Tongue (tissue), 2 donors: ENCODE results near the gene AGBL1. TPM values are rescaled to one million over a fixed set of nuclear protein-coding genes. Genes with fewer than 3 reads are reported as not detected.

Source experiments
- DNase-seq: peaks from one replicate; pipeline ENCODE4 v3.0.0-alpha.2; 2015
- total RNA-seq: library from RNA; depleted of rRNA; stranded (reverse); fragments of >200 nt; gene quantifications from one replicate; pipeline ENCODE4 v1.2.3, GENCODE V29; 2014

AGBL1 gene
- total RNA-seq, 1 donor from 2014 or later: 77.9 TPM

DNA sequence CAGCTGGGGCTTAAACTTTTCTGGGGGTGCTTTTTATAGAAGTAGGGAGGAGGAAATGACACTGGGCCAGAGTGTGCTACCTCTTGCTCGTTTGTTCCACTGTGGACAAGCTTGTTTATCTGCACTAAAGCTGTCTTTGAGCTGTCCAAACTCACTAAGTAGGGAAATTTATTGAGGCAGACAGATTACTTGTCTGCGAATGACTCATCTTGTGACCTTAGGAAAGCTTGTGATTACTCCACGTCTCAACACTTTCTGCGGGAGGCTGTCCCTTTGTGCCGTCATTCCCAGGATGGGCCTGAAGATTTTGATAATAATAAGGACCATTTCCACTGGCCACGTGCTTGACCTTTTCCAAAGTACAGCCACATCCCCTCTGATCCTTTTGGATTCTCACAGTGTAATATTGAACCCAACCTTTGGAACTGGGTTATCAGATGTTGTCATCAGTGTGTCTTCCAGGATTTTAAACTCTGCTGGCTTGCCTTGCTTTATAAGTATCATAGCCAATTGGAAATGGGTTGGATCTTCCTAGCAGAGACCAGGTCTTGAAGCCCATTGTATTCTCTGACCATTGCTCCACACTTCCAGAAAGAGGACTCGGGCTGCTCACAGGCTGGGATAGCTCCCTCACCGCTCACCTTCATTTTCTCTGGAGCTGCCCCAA is 84.7 kb downstream of the AGBL1 start:
- DNase-seq: no peak

DNA sequence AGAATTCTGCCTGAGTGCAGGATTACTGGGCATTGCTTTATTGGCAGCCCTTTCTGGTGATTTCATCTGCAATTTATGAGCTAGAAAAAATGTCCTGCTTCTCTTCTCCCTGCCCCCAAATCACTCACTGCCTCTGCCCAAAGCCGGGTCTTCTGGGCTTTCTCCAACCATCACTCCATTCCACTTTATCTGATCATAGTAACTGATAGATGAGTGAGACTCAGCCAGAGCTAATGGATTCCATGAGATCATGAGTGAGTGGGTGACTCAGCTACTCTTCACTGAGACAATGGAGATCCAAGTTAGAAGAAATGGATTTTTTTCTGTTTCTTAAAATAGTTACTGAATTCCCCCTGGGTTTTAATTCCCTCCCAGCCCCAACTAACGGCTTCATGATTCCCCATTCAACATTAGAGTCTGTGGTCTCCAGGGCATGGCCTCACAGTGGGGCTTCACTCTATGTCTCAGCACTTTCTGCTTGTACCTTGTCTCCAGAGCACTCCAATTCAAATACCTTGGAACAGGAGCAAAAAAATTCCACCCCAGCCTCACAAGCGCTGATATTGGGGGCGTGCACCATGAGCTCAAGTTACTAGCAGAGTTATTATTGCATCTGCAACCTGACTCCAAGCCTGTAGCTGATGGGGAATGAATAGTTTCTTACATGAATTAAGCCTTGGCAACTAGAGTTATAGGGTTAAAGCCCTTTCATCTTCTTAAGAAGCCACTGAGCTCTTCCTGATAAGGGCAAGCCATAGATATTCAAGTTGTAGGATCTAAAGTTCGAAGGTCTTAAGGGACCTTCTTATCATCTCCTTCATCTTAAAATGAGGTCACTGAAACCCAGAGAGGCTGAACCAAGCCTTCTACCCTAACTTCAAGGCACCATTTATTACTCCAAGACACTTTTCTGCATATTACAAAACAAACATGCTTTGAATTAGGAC is 85.9 kb downstream of the AGBL1 start:
- DNase-seq: peak; percentile 49

DNA sequence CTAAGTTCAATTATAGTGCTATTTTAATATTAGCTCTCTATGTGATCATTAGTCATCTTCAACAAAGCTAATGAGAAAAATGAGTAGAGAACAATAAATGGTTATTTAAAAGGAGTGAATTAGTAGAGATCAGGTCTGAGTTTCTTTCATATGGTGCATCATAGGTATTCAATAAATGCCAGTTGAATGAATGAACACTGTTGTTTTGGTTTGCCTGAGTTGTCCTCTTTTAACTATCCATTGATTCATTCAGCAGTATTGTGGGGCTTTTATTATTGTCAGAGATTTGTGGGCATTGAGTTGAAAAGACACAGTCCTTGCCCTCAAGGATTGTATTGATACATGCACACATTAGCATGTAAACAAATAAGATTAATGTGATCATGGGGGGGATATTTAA is 88.2 kb downstream of the AGBL1 start:
- DNase-seq: no peak

DNA sequence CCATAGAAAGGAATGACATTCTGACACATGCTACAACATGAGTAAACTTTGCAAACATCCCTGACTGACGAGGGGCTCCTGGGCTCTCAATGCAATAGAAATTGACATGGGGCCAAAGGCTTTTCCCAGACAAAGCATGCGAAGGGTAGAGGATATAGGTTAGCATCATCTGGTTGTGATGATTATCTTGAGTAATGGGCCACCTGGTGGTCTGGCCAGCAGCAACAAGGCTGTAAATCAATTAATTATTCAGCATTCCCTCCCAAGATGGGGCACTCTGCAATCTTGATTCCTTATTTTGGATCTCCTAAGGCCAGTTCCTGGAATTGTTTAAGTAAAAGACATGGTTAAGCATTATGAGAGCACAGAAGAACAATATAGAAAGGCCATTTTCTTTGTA is 99.2 kb downstream of the AGBL1 start:
- no peak for DNase-seq

DNA sequence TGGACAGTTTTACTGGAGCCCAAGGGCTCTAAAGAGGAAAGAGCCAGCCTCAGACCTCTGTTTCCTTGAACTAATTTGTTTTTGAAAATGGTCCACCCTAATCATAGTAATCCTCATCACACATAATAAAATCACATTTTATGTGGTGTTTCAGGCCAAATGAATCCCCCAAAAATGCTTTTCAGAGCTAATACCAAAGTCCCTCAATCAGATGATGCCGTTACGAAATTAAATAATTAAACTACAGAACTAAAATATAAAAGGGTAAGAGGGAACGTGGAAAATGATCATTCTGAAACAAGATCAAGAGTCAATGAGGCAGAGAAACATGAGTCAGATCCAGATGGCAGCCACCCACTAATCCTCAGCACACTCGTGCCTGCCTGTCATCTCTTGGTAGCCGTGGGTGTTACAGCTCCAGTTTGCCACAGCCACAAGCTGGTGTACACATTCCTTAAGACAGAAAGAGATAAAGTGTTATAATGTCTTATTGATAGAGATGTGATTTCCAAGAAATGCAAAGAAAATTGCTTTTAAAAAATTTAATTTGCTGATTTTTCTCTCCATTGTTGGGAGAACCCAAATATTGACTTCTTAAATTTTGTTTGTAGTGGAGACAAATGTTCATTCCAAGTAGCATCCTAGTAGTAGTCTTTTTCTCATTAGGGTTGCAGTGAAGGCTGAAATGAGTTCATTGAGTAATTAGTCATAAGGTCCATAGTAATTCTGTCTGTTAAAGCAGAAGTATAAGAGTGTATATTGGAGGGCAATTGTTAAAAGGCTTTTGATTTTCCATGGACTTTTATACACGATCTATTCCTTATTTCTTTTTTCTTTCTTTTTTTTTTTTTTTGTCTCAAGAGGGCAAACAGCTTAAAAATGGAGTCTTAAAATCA is 104.2 kb downstream of the AGBL1 start:
- peak; percentile 85 for DNase-seq

DNA sequence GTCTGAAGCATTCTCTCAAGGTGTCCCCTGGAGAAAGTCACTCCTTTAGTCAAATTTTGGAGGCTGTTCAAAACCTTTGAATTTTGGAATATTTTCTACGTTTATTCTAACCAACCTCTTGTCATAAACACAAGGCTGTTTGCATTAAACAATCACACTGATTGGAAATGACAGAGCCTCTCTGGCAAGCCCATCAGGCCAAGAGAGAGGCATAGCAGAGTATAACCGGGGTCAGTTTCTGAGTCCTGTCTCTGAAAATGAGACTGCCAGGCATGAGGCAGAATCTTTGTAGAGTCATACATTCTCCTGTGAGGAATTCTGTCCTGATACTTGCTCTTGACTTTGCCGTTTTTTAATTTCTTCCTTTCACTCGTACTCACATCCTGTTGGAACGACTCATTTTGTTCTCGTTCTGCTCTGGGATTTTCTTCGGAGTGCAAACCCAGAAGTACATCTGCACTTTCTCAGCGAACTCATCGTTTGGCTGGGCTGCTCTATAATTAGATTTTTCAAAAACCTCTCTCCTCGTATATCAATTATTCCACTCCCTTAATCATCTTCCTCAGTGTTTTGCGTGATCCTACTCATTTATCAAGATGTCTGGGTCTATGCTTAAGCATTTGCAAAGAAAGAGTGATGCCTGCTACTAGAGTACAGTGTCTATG is 114.2 kb downstream of the AGBL1 start:
- peak; percentile 69 for DNase-seq

DNA sequence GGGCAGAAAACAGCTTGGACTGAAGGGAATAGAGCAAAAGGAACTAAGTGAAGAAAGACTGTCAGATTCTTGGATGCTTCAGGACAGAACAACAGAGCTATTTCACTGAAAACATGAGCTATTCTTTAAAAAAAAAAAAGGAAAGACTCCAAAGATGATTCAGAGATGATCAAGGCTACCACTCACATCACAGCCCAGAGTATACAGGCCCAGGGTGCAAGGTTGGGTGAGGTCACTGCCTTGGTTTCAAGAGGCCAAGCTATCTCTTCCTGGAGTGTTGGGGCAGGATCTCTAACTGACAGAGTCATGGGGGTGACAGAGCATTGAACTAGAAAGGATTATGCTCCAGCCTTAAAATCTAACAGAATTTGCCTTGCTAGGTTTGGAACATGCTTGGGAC is 118.1 kb downstream of the AGBL1 start:
- no peak for DNase-seq

DNA sequence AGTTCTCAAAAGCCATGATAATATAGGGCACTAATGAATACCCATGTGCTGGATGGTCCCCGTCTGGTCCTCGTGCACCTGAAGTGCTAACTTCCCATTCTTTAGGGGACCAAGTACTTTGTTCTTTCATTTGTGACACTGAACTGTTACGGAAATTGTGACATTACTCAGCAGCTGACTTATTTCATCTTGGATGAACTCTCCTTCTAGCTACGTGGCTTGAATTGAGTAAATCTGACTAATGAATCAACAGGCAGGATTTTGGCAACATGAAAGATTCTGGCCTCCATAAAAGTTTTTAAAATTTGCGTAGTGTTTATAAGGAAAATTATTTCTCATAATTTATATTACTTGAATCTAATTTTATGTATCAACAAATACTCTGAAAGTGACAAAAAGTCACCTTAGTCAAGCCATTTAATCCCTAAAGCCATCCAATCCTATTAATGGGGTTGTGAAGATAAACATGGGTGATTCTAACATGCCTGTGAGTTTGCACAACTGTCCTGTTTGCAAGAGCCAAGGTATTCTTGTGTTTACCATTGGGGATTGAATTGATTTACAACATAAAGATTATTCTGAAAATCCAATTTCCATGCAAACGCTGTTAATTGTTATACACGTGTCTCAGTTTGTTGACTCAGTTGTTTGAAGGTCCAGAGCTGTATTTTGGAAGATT is 119.9 kb downstream of the AGBL1 start:
- no peak for DNase-seq

DNA sequence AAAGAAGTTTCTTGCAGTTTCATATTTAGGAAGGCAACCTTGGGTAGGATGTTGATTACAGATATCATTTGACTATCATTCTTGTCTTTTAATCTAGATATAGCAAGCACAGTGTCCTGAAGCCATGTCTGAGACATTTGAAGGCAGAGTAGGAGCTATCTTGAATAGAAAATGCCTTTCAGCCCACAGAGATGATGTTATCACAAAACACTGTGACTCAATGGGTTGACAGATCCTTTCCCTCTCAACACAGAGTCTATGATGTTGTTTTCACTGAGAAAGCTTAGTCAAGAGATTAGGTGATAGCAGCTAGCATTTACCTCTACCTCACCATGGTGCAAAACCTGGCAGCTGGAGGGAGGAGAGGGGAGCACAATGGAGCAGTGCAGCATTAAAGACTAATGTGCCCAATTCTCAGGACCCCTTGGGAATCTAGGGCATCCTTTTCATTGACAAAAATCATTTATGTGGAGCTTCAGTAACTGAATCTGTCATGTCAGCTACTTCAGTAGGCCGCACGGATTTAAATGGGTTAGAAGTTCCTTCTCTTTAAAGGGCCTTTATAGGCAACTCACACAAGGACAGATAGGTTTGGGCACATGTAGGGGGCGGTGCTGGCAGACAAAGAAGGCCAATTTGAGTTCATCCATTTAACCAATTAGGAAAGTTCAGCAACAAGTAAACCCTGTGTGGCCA is 121.8 kb downstream of the AGBL1 start:
- DNase-seq: no peak

DNA sequence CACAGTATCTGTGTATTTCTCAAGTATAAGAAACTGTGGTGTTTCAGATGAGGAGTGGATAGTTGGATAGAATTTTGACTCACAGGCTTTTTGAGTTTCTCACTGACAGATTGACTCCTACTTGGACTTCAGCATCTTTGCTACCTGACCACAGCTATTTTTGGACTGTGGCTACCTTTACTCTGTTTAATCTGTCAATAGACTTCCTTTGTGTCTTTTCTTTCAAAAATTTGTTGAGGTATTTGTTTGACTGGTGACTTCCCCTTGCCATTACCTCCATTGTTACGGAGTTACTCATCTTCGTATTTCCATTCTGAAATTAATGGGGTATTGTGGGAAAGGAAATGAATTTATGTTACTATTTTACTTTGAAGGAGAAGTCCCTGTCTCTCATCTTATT is 123.8 kb downstream of the AGBL1 start:
- DNase-seq: no peak

DNA sequence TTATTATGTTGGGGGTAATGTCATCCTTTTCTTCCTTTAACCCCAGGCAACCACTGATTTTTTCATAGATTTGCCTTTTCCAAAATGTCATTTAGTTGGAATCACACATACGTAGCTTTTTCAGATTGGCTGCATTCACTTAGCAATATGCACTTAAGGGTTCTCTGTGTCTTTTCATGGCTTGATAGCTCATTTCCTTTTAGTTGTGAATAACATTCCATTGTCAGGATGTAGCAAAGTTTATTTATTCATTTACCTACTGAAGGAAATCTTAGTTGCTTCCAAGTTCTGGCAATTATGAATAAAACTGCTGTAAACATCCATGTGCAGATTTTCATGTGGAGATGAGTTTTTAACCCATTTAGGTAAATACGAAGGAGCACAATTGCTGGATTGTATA is 125.4 kb downstream of the AGBL1 start:
- peak; percentile 58 for DNase-seq

DNA sequence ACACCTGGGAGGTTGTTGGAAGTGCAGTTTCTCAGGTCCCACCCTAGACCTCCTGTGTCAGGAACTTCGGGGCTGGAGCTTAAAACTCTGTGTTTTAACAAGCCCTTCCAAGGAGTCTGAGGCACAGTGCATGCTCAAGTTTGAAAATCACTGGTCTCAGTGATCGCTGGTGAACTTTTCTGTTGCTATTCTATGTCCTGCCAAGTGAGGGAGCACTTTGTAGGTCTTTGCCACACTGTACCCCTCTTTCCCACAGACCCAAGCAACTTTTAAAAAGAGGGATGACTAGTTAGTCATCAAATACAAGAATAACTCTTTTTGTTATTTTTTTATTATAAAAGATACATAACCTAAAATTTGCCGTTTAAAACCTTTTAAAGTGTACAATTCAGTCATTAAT is 133.7 kb downstream of the AGBL1 start:
- no peak for DNase-seq

DNA sequence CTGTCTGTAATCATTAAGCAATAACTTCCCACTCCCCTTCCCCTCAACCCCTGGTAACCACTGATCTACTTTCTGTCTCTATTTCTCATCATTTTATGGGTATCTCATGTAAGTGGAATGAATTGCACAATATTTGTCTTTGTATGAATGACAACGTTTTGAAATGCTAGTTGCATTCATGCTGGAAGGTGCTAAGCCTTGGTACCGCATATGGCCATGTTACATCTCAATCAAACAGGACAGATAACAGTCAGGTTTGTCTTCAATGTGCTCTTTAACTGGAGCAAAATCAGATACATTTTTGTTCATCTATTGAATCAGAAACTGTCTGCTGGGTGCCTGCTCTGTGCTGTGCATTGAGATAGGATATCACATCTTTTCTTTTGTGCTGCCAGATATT is 134.2 kb downstream of the AGBL1 start:
- no peak for DNase-seq

DNA sequence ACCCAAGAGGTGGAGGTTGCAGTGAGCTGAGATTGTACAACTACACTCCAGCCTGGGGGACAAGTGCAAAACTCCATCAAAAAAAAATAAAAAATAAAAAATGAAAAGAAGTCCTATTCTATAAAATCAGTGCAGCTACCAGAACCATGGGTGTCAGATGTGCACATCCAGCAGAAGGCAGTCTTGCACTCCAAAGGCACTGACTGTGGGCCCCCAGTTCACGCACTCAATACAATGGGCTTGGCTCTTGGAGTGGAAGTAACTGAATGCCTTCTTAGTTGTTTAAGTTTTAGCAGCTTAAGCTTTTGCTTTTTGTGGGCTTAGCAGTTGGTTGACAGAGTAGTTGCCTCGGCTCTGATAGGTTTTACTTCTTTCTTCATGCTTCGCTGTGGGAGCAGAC is 141.4 kb downstream of the AGBL1 start:
- no peak for DNase-seq

DNA sequence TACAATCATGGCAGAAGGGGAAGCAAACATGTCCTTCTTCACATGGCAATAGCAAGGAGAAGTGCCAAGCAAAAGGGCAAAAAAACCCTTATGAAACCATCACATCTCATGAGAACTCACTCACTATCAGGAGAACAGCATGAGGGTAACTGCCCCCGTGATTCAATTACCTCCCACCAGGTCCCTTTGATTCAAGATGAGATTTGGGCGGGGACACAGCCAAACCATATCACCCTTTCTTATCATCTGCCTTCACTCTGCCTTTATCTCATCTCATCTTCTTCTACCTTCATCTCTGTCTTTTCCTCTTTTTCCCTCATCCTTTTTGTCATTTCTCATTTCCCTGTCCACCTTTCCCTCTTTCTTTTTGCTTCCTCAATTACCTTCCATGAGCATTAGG is 149.6 kb downstream of the AGBL1 start:
- no peak for DNase-seq

DNA sequence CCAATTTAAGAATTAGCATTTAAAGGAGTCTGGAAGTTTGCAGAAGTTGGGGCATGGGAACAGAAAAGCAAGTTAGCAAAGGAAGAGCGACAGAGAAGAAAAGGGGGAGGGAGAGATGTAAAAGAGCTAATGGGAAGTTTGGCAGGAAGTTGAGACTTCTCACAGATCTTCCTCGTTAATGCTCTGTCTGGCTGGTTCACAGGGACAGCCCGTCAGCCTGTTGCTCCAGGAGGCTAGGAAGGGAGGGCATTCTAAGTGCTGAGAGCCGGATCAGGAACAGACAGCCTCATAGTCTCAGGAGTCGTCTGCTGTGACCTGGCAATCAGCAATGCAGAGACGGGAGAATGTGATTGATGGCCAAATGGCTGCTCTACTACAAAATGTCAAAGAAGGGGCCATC is 150.3 kb downstream of the AGBL1 start:
- DNase-seq: peak; percentile 34

DNA sequence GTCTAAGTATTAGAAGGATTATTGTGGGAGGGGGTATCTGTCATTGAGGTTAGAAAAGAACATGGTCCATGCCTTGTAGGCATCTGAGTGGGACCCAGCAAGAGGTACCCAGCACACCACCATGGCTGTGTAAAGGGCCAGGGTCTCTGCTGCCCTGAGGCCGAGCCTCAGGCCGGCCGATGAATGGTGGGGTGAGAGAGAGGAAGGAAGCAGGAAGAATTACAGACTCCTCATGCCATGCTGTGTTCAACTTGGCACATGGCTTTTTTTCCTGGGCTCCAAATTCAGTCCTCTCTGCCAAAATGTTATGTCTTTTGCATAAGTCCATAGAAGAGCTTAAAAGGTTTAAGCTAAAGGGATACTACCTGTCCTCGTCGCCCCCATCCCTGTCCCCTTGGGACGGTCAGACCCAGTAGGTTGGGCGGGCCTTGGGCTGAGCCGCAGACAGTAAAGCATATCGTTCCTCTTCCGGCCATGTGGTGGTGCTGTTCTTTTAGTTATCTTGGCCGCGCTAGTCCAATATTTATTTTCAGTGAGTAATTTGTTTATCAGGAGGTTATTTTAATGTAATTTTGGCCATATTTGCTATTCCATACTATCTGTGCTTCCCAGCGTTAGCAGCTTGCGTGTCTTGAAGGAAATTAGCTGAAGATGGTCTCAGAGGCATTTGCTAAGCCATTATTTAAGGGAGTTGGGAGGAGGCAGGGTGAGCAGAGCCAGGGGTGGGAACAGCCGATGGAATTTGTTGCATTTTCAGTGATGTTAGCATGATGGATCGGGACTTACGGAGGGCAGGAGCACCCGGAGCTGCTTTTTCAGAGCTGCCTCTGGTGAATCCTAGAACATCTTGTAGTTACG is 152.4 kb downstream of the AGBL1 start:
- DNase-seq: peak; percentile 74

DNA sequence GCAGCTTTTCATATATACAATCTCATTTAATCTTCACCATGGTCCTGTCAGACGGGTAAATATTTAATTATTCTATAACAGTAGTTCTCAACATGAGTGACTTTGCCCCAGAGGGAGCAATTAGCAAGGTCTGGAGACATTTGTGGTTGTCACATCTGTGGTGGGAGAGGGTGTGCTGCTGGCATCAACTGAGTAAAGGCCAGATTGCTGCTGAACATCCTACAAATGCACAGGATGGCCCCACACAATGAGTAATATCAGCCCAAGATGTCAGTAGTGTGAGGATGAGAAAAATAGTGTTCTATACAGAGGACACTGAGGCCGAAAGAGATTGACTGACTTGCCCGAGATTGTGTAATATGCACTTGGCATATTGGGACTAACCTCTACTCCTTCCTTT is 156.0 kb downstream of the AGBL1 start:
- no peak for DNase-seq

DNA sequence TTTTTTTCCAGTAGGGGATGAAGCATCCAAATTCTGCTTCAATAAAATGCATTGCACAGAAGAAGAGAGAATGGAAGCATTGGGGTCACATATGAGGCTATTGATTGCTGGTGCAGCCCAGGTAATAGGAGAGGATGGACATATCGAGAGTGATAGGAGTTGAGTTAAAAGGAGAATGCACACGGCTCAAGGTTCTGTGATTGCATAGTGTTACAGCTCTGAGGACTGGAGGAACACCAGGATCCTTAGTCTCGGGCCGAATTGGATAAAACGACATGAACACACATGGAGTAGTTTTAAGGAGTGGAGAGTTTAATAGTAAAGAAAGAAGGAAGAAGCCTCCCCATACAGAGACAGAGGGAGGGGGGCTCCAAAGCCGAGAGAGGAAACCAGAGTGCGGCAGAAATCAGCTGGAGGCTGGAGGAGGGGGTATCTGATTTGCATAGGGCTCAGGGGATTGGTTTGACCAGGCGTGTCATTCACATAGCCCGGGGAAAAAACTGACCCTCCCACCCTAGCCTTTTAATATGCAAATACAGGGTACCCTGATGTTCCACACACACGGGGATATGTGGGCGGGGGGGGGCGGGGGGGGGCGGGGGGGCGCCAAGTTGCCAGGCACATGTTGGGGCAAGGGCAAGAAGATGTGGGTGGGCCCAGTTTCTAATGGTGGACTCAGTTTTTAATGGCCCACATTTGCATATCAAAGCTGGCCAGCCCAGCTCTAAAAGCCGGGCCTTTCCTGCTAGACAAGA is 156.9 kb downstream of the AGBL1 start:
- DNase-seq: peak; percentile 11
